ENCODE measurements around the gene FAM177A1. TPM values are rescaled to one million over a fixed set of nuclear protein-coding genes. Genes with fewer than 3 reads are reported as not detected.

Gene FAM177A1
- total and polyA plus RNA-seq, 7 donors: 26.3 to 171 (median 61.5) TPM

DNA sequence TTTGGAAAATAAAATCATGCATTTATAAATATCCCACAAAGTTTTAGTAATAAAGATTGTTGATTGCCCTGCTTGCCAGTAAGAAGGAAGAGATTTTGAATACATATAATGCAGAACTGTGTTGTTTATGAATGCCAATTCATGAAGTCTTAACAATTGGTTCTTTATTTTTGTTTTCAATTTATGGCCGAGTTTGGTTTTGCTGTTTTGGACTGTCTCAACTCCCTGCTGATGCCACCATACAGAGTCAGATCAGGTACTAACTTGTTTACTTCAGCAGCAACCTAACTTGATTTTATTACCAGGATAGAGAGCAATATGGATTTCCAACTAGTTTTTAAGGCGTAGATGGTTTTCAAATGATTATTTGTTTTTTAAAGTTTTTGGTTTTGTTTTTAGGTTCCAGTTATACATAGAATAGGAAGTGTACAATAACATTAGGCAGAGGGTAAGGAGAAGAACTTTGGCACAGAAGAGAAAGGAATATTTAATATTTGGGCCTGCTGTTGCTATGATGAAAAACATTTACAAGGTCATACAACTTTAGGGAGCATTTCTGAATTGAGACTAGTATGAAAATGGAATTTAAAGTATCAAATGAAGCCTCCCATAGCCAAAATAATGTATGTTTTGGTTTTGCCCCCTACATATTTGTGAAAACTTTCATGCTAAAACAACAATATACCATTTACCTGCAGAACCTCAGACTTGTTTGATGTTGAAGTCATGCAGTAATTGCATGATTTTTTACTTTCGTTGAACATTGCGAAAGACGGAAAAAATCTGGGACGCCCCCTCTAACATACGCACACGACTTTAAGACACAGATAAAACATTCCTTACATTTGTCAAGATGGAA is 904 bp upstream of the FAM177A1 start:
- TF ChIP-seq, protein P1, sequence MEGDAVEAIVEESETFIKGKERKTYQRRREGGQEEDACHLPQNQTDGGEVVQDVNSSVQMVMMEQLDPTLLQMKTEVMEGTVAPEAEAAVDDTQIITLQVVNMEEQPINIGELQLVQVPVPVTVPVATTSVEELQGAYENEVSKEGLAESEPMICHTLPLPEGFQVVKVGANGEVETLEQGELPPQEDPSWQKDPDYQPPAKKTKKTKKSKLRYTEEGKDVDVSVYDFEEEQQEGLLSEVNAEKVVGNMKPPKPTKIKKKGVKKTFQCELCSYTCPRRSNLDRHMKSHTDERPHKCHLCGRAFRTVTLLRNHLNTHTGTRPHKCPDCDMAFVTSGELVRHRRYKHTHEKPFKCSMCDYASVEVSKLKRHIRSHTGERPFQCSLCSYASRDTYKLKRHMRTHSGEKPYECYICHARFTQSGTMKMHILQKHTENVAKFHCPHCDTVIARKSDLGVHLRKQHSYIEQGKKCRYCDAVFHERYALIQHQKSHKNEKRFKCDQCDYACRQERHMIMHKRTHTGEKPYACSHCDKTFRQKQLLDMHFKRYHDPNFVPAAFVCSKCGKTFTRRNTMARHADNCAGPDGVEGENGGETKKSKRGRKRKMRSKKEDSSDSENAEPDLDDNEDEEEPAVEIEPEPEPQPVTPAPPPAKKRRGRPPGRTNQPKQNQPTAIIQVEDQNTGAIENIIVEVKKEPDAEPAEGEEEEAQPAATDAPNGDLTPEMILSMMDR (IDR thresholded peaks at IDR 0.05): no peak
- TF ChIP-seq POLR2A (IDR thresholded peaks at IDR 0.05): no peak
- TF ChIP-seq POLR2AphosphoS5 (IDR thresholded peaks at IDR 0.05): no peak
- TF ChIP-seq EP300 (IDR thresholded peaks at IDR 0.05): no peak
- H3K4me3 ChIP-seq: peak overlapping the region; percentile 67 to 87 (median 82)
- no peak for DNase-seq
- H3K27ac ChIP-seq: peak overlapping the region; percentile 93 to 98 (median 97)
- intact Hi-C loops (cut with DNase I): loop anchor here (5.0 to 10.0 kb wide), 6 partner anchors 77 to 780 kb away; partner anchors contain the start of genes BAZ1A, BRMS1L, CFL2 and NFKBIA
- no peaks in the 10 kb centered on the region for H3K9me3 ChIP-seq
- peaks cover 0 to 22% (median 17%) of the 10 kb centered on the region in 4 donors for H3K4me1 ChIP-seq
- 9 to 19% methylated on average over 8 of the region's 8 CpGs for WGBS, 2 donors
- H3K36me3 ChIP-seq: peaks cover 0 to 4% (median 0%) of the 10 kb centered on the region in 4 donors
- no peaks in the 10 kb centered on the region for H3K27me3 ChIP-seq

DNA sequence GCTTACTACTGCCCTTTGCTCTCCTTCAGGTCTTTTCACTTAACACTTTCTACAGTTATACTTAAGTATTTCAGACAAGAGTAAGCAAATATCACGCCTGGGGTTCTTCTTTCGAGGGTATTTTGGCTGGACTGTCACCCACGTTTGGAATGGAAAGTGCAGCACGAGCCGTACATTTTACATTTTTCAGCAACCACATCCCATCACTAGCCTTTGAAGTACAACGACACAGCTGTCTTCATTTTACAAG is 349 bp upstream of the FAM177A1 start:
- TF ChIP-seq, protein P1 (IDR thresholded peaks at IDR 0.05): no peak
- TF ChIP-seq POLR2A (IDR thresholded peaks at IDR 0.05) (no peak), POLR2AphosphoS5 (IDR thresholded peaks at IDR 0.05) (no peak), EP300 (IDR thresholded peaks at IDR 0.05) (no peak)
- DNase-seq: no peak
- Histone ChIP-seq H3K27me3 (no peaks in the 10 kb centered on the region), H3K27ac (peak overlapping the region; percentile 93 to 98 (median 97)), H3K4me3 (peak overlapping the region; percentile 67 to 87 (median 82)), H3K9me3 (no peaks in the 10 kb centered on the region), H3K4me1 (peaks cover 0 to 27% (median 22%) of the 10 kb centered on the region in 4 donors), H3K36me3 (peaks cover 0 to 9% (median 0%) of the 10 kb centered on the region in 4 donors)
- 0 to 1% methylated on average over 6 of the region's 6 CpGs for WGBS, 2 donors
- intact Hi-C loops (cut with DNase I): loop anchor here (2.0 to 10.0 kb wide), 7 partner anchors 63 to 779 kb away; partner anchors contain the start of genes BAZ1A, BRMS1L, CFL2 and NFKBIA

DNA sequence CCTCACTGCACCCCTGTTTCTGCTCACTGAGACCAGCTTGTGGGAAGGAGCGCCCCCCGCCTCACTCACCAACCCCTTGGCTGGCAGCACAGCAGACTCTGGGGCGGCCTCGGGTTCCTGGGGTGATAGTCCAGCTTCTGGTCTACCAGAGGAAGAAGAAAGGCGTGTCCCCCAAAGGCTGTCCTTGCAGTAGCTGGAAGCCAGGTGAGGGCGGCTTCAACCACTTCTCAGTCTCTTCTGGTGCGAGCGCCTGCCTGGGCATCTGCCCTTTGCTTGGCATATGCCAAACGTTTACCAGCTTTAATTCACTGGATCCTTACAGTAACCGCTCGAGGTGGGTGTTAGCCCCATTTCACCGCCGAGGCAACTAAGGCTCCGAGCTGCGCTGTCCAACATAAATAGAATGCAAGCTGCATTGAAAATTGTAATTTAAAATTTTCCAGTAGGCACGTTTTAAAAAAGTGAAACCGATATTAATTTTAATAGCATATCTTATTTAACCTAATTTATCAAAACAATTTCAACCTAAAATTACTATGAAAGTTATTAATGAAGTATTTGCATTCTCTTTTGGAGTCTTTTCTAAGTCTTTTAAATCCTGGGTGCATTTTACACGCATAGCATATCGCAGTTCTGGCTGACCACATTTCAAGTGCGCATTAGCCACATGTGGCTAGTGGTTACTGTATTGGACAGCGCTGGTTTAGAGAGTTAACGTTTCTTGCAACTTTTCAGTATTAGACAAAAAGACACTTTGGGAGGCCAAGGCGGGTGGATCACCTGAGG is 872 bp downstream of the FAM177A1 start:
- no peaks in the 10 kb centered on the region for H3K9me3 ChIP-seq
- H3K4me1 ChIP-seq: peaks cover 0 to 29% (median 24%) of the 10 kb centered on the region in 4 donors
- peak overlapping the region; percentile 67 to 87 (median 82) for H3K4me3 ChIP-seq
- no peaks in the 10 kb centered on the region for H3K27me3 ChIP-seq
- intact Hi-C loops (cut with DNase I): loop anchor here (2.0 to 10.0 kb wide), 7 partner anchors 64 to 778 kb away; partner anchors contain the start of genes BAZ1A, BRMS1L, CFL2 and NFKBIA
- DNase-seq: no peak
- TF ChIP-seq POLR2AphosphoS5 (IDR thresholded peaks at IDR 0.05): no peak
- TF ChIP-seq, protein P1 (IDR thresholded peaks at IDR 0.05): no peak
- TF ChIP-seq EP300 (IDR thresholded peaks at IDR 0.05): no peak
- TF ChIP-seq POLR2A (IDR thresholded peaks at IDR 0.05): no peak
- H3K36me3 ChIP-seq: peaks cover 0 to 10% (median 0%) of the 10 kb centered on the region in 4 donors
- peak overlapping the region; percentile 93 to 98 (median 97) for H3K27ac ChIP-seq
- 3 to 21% methylated on average over 23 of the region's 23 CpGs for WGBS, 2 donors

DNA sequence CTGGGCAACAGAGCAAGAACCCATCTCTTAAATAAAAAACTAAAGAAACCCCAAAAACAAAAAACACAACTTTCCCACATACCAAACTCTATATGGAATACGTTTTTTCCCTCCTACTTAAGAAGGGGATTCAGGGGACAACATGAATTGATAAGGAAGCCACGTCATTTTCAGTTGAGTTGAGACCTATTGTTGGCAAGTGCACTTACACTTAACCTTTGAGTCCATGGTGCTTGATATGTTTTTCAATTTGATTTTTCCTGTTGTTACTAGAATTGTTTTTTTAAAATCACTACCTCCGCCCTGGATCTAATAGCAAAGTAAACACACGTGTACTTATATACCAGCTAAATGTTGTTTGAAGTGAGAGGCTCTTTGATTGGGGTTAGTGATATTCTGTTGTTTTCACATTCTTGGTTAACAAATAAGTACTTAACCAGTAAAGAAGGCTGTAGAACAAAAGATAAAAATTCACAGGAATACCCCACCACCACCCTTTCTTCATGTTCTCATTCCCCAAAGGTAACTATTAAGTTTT is 2.0 kb downstream of the FAM177A1 start:
- H3K36me3 ChIP-seq: peaks cover 0 to 10% (median 0%) of the 10 kb centered on the region in 4 donors
- intact Hi-C loops (cut with DNase I): loop anchor here (2.0 to 10.0 kb wide), 7 partner anchors 65 to 777 kb away; partner anchors contain the start of genes BAZ1A, BRMS1L, CFL2 and NFKBIA
- H3K4me1 ChIP-seq: peaks cover 0 to 29% (median 24%) of the 10 kb centered on the region in 4 donors
- H3K27ac ChIP-seq: no peak overlapping the region
- TF ChIP-seq POLR2A (IDR thresholded peaks at IDR 0.05) (no peak), POLR2AphosphoS5 (IDR thresholded peaks at IDR 0.05) (no peak), EP300 (IDR thresholded peaks at IDR 0.05) (no peak)
- TF ChIP-seq, protein P1 (IDR thresholded peaks at IDR 0.05): no peak
- H3K27me3 ChIP-seq: no peaks in the 10 kb centered on the region
- no peak overlapping the region for H3K4me3 ChIP-seq
- no peaks in the 10 kb centered on the region for H3K9me3 ChIP-seq
- DNase-seq: no peak
- WGBS, 2 donors: 17 to 67% methylated on average over 4 of the region's 4 CpGs

Data from sigmoid colon (tissue), 7 donors.